DMS 273 (cell line): ENCODE data around the gene CLASRP.

Experiments
- DNase-seq: peaks from one replicate; lab custom pipeline; 2025; ENCODE audit not compliant: unreplicated experiment; lab: John Stamatoyannopoulos, UW

Gene CLASRP

GRCh38 chr19:45019187-45019586 is 19.7 kb upstream of the CLASRP start:
- no peak for DNase-seq

DNA sequence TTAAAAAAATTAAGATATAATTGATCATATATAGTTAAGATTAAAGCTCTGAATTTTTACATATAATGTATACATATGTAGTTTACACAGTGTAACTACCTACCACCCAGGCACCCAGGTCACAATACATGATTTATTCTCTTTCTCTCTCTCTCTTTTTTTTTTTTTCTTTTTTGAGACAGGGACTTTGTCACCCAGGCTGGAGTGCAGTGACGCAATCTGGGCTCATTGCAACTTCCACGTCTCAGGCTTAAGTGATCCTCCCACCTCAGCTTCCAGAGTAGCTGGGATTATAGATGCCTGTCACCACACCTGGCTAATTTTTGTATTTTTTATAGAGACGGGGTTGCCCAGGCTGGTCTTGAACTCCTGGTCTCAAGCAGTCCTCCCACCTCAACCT is 18.8 kb upstream of the CLASRP start:
- no peak for DNase-seq

GRCh38 chr19:45021971-45022370 is 16.9 kb upstream of the CLASRP start:
- no peak for DNase-seq

GRCh38 chr19:45023048-45023447 is 15.8 kb upstream of the CLASRP start:
- no peak for DNase-seq

- DNase-seq, result no peak
Observed at GRCh38 chr19:45025264-45025663, 13.6 kb upstream of the CLASRP start.

DNA sequence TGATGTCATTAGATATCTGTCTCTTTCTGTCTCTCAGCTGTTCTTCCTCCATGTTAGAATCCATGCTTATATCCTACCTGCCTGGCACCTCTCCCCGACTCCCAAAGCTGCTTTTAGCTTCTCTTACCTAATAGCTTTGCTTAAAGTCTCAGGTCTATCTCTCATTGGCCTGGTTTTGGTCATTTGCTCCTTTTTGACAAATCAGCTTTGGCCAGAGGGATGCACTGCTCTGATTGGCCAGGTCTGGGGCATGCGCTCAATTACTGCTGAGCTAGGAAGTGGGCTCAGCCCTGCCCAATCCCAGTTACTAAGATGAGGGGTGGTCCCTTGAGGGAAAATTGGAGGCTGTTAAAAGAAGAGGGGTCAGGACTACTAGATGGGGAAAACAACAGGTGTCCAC is 11.5 kb upstream of the CLASRP start:
- DNase-seq, result no peak

DNA sequence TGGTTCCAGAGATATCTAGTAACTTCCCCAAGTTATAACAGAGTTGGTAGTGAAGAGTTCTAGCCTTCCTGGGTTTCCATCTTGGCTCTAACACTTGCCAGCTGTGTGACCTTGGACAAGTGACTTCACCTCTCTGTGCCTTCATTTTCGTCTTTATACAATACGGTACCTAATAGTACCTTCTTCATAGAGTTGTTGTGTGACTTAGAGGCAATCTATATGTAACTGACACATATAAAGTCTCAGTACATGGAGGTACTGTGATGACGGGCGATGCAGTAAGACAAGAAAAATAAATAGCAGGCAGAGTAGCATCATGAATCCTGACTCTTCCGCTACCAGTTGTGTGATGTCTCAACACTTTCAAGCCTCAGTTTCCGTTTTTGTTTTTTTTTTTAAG is 8.0 kb upstream of the CLASRP start:
- no peak for DNase-seq

GRCh38 chr19:45032421-45032820 is 6.4 kb upstream of the CLASRP start:
- DNase-seq, result no peak

DNA sequence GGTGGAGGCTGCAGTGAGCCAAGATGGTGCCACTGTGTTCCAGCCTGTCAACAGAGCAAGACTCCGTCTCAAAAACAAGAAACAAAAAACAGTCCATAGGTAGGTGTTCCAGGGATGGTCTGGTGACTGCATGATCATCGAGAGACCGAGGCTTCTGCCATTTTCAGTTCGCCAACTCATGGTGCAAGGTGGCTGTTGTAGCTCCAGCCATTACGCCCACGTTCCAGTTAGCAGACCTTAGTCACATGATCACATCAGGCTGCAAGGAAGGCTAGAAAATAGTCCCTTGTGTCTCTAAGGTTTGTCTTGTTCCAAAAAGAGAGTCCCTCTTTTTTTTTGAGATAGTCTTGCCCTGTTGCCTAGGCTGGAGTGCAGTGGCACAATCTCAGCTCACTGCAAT is 3.1 kb upstream of the CLASRP start:
- DNase-seq, result no peak

GRCh38 chr19:45037393-45038169 is 1.3 kb upstream of the CLASRP start:
- no peak for DNase-seq

DNA sequence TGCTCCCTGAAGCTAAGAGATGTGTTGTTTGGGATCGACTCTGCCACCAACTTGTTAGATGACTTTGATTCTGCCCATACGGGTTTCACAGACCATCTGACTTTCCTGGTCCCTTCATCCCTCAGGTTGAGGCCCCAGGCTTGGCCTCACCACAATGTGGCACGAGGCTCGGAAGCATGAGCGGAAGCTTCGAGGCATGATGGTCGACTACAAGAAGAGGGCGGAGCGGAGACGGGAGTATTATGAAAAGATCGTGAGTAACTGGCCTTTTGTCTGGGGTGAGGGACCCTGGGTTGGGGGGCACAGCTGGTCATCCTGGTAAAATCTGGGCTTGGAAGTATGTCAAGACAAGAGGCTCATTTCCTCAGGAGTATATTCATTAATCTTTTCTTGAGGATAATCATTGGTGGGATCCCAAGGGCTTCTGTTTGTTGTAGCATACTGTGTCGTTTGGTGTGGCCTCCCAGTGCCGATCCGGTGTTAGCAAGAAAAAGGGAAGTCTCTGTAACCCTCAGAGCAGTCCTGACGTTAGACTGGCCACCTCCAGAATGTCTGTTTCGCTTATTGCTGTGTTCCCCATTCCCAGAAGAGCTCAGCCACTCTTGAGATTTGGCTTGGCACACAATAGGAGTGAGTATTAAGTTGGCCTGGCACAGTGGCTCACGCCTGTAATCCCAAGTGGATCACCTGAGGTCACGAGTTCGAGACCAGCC is 1.4 kb downstream of the CLASRP start:
- no peak for DNase-seq

- no peak for DNase-seq
Observed at GRCh38 chr19:45041125-45041524, 2.3 kb downstream of the CLASRP start.

DNA sequence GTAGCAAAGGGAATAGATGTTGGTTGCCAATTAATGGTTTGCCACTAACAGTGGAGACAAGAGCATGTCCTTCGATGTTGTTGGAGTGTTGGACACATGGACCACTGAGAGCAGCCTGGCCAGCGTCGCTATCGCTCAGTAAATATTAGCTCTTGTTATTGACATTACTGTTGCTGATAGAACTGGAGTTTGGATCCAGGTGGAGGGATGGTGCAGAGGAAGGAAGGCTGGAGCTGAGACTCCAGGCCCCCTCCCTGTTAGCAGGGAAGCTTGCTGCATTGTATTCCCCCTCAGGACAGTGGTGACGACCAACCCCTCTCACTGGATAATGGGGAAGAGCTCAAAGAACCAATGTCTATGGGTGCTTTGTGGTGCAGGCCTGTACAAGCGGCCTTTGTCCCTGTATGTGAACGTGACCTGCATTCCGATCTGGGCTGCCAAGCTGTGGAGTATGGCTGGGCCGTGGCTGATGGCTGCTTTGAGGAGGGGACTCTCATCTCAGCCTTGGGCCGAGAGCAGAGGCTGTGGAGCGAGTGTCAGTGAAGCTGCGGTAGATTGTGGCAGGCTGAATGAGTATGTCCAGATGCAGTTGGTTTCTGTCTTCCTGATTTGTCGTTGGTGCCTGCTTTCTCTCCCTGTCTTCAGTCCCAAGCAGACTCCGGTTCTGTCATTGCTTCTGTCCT is 7.0 kb downstream of the CLASRP start:
- no peak for DNase-seq

GRCh38 chr19:45046355-45046754 is 7.5 kb downstream of the CLASRP start:
- no peak for DNase-seq

DNA sequence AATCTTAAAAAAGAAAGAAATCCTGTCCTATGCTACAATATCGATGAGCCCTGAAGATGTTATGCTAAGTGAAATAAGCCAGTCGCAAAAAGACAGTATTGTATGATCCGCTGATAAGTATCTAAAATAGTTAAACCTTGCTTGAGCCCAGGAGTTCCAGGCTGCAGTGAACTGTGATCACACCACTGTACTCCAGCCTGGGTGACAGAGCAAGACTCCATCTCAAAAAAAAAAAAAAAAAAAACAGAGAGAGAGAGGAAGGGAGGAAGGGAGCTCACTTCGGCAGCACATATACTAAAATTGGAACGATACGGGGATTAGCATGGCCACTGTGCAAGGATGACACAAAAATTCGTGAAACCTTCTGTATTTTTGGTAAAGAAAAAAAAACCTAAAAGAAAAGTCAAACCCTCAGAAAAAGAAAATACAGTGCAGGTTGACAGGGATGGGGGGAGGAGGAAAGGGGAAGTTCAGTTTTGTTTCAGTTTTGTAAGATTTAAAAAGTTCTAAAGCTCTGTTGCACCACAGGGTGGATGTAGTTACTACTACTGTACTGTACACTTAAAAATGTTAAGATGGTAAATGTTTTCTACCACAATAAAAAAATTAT is 8.4 kb downstream of the CLASRP start:
- DNase-seq, result no peak

GRCh38 chr19:45049073-45049736 is 10.4 kb downstream of the CLASRP start:
- no peak for DNase-seq

- DNase-seq, result no peak
Observed at GRCh38 chr19:45050036-45050435, 11.2 kb downstream of the CLASRP start.

- no peak for DNase-seq
Observed at GRCh38 chr19:45051929-45052579, 13.2 kb downstream of the CLASRP start.

- DNase-seq, result no peak
Observed at GRCh38 chr19:45056831-45057230, 18.0 kb downstream of the CLASRP start.

DNA sequence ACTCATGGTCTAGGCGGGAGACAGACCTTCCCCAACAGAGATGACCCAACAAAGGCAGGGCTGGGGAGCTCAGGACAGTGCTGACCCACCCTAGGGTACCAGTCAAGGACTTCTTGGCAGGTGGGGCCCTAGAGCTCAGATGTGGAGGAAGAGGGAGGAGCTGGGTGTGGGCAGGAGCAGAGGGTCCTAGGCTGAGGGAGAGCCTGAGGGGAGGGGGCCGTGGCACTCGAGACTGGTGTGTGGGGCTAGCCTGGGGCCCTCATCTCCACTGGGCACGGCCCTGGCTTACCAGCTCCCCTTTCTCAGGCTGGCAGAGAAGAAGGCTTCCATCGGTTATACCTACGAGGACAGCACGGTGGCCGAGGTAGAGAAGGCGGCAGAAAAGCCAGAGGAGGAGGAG is 18.6 kb downstream of the CLASRP start:
- DNase-seq, result no peak
